ENCODE measurements around the gene S100A12.

GRCh38 chr1:153396461-153396860 lies 21.0 kb upstream of the S100A12 start:
- TF ChIP-seq CTCF (conservative IDR thresholded peaks at IDR 0.05) (no peak), EZH2 (IDR thresholded peaks at IDR 0.05; ENCODE audit: low read depth) (no peak)
